WERI-Rb-1 (cell line): ENCODE measurements around the gene TTC16.

Source experiments
- DNase-seq: peaks from one replicate; pipeline ENCODE4 v3.0.0-alpha.2; 2020
- H3K27ac ChIP-seq: fragments of 250-450 bp; sonication (Bioruptor Pico); 2 replicates; pipeline ENCODE4 v1.5.1; 2020; ENCODE audit warnings: mild to moderate bottlenecking, moderate library complexity
- H3K27me3 ChIP-seq: fragments of 250-450 bp; sonication (Bioruptor Pico); 2 replicates; pipeline ENCODE4 v1.5.1; 2021; ENCODE audit warnings: mild to moderate bottlenecking, low read depth, moderate library complexity; ENCODE audit not compliant: insufficient read depth, severe bottlenecking
- H3K36me3 ChIP-seq: fragments of 250-450 bp; sonication (Bioruptor Pico); 2 replicates; pipeline ENCODE4 v1.5.1; 2020; ENCODE audit warnings: mild to moderate bottlenecking, moderate library complexity
- H3K4me3 ChIP-seq: 2 replicates; pipeline ENCODE4 v1.5.1; 2011; ENCODE audit warnings: low read depth, mild to moderate bottlenecking, control low read depth, low read length
- H3K9me3 ChIP-seq: fragments of 250-450 bp; sonication (Bioruptor Pico); 2 replicates; pipeline ENCODE4 v1.5.1; 2021; ENCODE audit warnings: mild to moderate bottlenecking, moderate library complexity; ENCODE audit not compliant: severe bottlenecking
- TF ChIP-seq, protein P1 (sequence below): IDR thresholded peaks from 2 replicates; pipeline ENCODE4 v1.5.1; 2011; ENCODE audit warnings: low read depth, mild to moderate bottlenecking, control low read depth, inconsistent platforms, low read length

TTC16 gene

DNA sequence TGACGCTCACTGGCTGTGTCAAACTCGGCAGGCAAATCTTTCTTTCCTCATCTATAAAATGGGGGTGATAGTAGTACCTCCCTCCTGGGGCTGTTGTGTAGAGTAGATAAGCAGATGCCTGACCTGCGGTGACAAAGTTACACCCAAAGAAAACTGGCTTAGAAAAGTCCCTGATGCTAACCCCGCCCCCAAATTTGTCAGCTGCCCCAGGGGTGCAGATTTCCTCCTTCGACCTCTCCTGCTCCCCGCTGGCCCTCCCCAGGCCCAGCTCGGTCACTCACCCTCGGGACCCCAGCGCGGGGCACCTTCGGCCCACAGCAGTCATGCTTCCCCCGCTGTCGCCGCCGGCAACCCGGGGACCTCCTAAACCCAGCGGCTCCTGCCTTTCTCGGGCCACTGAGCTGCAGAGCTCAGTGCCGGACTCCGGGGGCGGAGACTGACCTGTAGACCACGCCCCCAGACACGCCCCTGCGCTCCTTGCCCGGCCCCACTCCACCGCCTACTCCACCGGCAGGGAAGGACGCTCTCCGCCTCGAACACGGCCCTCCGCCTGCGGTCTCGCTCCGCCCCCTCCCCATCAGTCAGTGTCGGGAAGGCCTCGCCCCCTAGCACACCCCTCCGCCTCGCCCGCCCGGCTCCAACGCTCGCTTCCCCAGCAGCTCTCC lies 55.2 kb downstream of the TTC16 start:
- Histone ChIP-seq H3K9me3 (no peaks in the 10 kb centered on the region), H3K27ac (no peak overlapping the region), H3K4me3 (peak overlapping the region; percentile 50), H3K27me3 (no peaks in the 10 kb centered on the region), H3K36me3 (no peaks in the 10 kb centered on the region)
- DNase-seq = peak; percentile 100
- TF ChIP-seq, protein P1, sequence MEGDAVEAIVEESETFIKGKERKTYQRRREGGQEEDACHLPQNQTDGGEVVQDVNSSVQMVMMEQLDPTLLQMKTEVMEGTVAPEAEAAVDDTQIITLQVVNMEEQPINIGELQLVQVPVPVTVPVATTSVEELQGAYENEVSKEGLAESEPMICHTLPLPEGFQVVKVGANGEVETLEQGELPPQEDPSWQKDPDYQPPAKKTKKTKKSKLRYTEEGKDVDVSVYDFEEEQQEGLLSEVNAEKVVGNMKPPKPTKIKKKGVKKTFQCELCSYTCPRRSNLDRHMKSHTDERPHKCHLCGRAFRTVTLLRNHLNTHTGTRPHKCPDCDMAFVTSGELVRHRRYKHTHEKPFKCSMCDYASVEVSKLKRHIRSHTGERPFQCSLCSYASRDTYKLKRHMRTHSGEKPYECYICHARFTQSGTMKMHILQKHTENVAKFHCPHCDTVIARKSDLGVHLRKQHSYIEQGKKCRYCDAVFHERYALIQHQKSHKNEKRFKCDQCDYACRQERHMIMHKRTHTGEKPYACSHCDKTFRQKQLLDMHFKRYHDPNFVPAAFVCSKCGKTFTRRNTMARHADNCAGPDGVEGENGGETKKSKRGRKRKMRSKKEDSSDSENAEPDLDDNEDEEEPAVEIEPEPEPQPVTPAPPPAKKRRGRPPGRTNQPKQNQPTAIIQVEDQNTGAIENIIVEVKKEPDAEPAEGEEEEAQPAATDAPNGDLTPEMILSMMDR = no peak

DNA sequence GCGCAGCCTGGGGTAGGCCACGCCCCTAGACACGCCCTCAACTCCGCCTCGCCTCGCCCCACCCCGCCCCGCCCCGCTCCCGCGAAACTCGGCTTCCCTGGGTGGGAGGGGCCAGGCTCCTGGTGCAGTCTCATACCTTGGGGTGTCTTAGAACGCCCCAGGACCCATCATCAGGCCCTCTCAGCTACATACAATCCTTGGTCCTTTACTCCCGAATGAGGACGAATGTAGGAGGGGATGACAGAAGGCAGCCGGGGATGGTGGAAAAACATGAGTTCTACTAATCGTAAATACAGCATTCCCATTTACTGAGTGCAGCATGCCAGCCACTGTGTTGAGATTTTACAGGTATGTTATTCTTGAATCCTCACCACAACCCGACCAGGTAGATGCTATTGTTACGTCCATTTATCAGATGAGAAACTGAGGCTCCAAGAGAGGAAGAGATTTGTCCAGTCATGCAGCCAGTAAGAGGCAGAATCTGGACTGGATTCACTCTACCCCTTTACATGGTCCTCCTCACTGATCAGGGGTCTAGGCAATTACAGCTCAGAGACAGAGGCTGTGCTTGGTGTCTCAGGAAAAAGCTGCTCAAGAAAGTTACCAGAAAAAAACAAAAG lies 55.8 kb downstream of the TTC16 start:
- H3K36me3 ChIP-seq = no peaks in the 10 kb centered on the region
- TF ChIP-seq, protein P1 = no peak
- DNase-seq = no peak
- no peak overlapping the region for H3K27ac ChIP-seq
- no peaks in the 10 kb centered on the region for H3K9me3 ChIP-seq
- peak overlapping the region; percentile 33 for H3K4me3 ChIP-seq
- H3K27me3 ChIP-seq = no peaks in the 10 kb centered on the region

DNA sequence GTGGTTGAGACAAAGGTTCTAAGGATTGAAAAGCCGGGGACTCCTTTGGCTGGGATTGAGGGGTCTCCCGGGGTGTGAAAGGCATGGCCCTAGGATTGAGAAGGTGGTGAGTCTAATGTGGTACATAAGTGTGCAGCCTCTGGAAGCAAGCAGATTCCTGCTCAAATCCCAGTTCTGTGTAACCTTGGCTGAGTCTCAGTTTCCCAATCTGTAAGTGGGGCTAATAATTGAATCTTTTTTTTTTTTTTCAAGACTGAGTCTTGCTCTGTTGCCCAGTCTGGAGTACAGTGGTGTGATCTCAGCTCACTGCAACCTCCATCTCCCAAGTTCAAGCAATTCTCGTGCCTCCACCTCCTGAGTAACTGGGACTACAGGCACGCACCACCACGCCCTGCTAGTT lies 56.7 kb downstream of the TTC16 start:
- Histone ChIP-seq H3K9me3 (no peaks in the 10 kb centered on the region), H3K27me3 (no peaks in the 10 kb centered on the region), H3K4me3 (no peak overlapping the region), H3K36me3 (no peaks in the 10 kb centered on the region), H3K27ac (no peak overlapping the region)
- DNase-seq = no peak
- TF ChIP-seq, protein P1 = no peak

DNA sequence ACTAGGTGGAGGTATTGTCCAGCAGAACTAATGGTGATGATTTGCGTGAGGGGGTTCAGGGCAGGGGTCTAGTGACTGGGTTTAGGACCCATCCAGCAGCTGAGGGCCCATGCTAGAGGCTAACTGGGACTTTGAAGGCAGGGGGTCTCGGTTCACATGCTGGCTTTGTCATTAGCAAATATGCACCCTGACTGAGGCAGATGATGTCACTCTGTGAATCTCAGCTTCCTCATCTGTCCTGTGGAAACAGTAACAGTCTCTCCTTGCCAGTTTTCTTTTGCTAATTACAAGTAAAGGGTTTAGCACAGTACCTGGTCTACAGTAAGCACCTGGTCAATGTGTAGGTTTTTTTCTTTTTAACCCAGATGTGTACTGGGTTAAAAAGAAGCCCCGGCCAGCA lies 57.4 kb downstream of the TTC16 start:
- Histone ChIP-seq H3K27me3 (no peaks in the 10 kb centered on the region), H3K36me3 (no peaks in the 10 kb centered on the region), H3K27ac (no peak overlapping the region), H3K4me3 (no peak overlapping the region), H3K9me3 (no peaks in the 10 kb centered on the region)
- no peak for DNase-seq
- TF ChIP-seq, protein P1 = no peak

DNA sequence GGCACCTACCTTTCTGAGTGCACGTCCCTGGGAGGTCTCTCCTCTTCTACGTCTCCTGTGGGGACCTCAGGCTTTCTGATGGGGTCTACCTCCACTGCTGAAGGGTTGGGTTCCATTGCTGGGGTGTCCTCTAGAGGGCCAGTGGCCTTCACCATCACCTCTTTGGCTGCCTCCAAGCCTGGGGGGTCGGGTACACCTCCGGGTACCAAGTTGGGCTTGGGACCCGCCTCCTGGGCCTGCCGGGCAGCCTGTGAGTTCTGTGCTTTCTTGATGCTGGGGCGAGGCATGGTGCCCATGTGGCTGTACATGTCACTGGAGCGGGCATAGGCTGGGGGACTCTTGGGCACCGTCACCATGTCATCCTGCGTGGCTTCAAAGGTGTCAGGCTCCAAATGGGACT lies 58.1 kb downstream of the TTC16 start:
- H3K36me3 ChIP-seq = no peaks in the 10 kb centered on the region
- DNase-seq = no peak
- TF ChIP-seq, protein P1 = 0 out of 2 replicates have a peak, but pooled peaks have one; percentile 14
- H3K27ac ChIP-seq = no peak overlapping the region
- no peak overlapping the region for H3K4me3 ChIP-seq
- H3K27me3 ChIP-seq = no peaks in the 10 kb centered on the region
- no peaks in the 10 kb centered on the region for H3K9me3 ChIP-seq
